Suprapubic skin (tissue), 4 donors: ENCODE measurements around the gene MIPOL1. TPM values are rescaled to one million over a fixed set of nuclear protein-coding genes. Genes with fewer than 3 reads are reported as not detected.

Source experiments
- DNase-seq, 2 donors: peaks; one replicate each; pipeline ENCODE4 v3.0.0-alpha.2; 2019; ENCODE audit warnings: low spot score in 2 of 2
- H3K27ac ChIP-seq: fragments of 200-600 bp; sonication (generic); one replicate; pipeline ENCODE4 v1.5.1; 2019
- H3K27me3 ChIP-seq: fragments of 200-600 bp; sonication (generic); one replicate; pipeline ENCODE4 v1.5.1; 2019
- H3K36me3 ChIP-seq: fragments of 200-600 bp; sonication (generic); one replicate; pipeline ENCODE4 v1.5.1; 2019
- H3K4me1 ChIP-seq: fragments of 200-600 bp; sonication (generic); one replicate; pipeline ENCODE4 v1.5.1; 2019
- H3K4me3 ChIP-seq: fragments of 200-600 bp; sonication (generic); one replicate; pipeline ENCODE4 v1.5.1; 2019; ENCODE audit warnings: mild to moderate bottlenecking
- H3K9me3 ChIP-seq: fragments of 200-600 bp; sonication (generic); one replicate; pipeline ENCODE4 v1.5.1; 2019
- EP300 ChIP-seq: sonication (generic); formaldehyde crosslinking; IDR thresholded peaks from one replicate; pipeline ENCODE4 v1.6.1; 2017; ENCODE audit warnings: antibody characterized with exemption
- POLR2A ChIP-seq, 2 donors: fragments of 450-650 bp; IDR thresholded peaks; one replicate each; pipeline ENCODE4 v1.6.1; 2017; ENCODE audit warnings: antibody characterized with exemption in 2 of 2, mild to moderate bottlenecking in 2 of 2, moderate library complexity in 2 of 2
- POLR2AphosphoS5 ChIP-seq, 3 donors: sonication (generic); formaldehyde crosslinking; IDR thresholded peaks; one replicate each; pipeline ENCODE4 v1.6.1; 2017; ENCODE audit warnings: antibody characterized with exemption in 3 of 3
- WGBS: methylation state at CpG from one replicate; pipeline ENCODE4 v1.1.5; 2018; 5-methylcytosine and 5-hydroxymethylcytosine counted together
- total RNA-seq, 4 donors: library from RNA; depleted of rRNA; stranded (reverse); fragments of >200 nt; gene quantifications; one replicate each; pipeline ENCODE4 v1.1.0, GENCODE V29; 2016
- TF ChIP-seq, protein P1 (sequence below), 2 donors: fragments of 200-600 bp in 1 of 2; fragments of 450-650 bp in 1 of 2; sonication (generic) in 1 of 2; IDR thresholded peaks; one replicate each; pipeline ENCODE4 v1.5.1; 2016 to 2019; ENCODE audit warnings: antibody characterized with exemption in 2 of 2, mild to moderate bottlenecking in 1 of 2, moderate library complexity in 1 of 2

The MIPOL1 gene
- total RNA-seq, 4 donors from 2014 or later, result 3.5 to 12.7 (median 7.6) TPM

DNA sequence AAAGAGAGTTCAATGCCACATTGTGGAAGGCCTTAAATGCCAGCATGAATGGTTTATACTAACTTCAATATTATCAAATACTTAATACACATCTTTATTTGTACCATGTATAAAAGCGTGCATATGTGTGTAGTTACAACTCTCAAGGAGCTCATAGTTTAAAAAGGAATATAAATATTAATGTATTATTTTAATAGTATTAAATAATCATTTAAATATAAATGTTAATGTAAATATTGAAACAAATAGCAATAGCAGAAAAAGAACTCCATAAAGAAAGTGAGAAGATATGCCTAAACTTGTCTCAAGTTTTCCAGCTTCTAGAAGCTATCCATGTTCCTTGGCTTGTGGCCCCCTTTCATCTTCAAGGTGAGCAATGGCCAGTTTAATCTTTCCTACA is 215.3 kb downstream of the MIPOL1 start:
- H3K27ac ChIP-seq, result no peak overlapping the region
- H3K36me3 ChIP-seq, result no peaks in the 10 kb centered on the region
- DNase-seq, result no peak
- H3K27me3 ChIP-seq, result no peaks in the 10 kb centered on the region
- H3K9me3 ChIP-seq, result no peaks in the 10 kb centered on the region
- H3K4me1 ChIP-seq, result no peaks in the 10 kb centered on the region
- TF ChIP-seq, protein P1, sequence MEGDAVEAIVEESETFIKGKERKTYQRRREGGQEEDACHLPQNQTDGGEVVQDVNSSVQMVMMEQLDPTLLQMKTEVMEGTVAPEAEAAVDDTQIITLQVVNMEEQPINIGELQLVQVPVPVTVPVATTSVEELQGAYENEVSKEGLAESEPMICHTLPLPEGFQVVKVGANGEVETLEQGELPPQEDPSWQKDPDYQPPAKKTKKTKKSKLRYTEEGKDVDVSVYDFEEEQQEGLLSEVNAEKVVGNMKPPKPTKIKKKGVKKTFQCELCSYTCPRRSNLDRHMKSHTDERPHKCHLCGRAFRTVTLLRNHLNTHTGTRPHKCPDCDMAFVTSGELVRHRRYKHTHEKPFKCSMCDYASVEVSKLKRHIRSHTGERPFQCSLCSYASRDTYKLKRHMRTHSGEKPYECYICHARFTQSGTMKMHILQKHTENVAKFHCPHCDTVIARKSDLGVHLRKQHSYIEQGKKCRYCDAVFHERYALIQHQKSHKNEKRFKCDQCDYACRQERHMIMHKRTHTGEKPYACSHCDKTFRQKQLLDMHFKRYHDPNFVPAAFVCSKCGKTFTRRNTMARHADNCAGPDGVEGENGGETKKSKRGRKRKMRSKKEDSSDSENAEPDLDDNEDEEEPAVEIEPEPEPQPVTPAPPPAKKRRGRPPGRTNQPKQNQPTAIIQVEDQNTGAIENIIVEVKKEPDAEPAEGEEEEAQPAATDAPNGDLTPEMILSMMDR (IDR thresholded peaks at IDR 0.05), result no peak
- TF ChIP-seq EP300 (no peak), POLR2A (IDR thresholded peaks at IDR 0.05) (no peak), POLR2AphosphoS5 (IDR thresholded peaks at IDR 0.05) (no peak)
- no peak overlapping the region for H3K4me3 ChIP-seq
- WGBS, result 100% methylated on average over 1 of the region's 1 CpG

DNA sequence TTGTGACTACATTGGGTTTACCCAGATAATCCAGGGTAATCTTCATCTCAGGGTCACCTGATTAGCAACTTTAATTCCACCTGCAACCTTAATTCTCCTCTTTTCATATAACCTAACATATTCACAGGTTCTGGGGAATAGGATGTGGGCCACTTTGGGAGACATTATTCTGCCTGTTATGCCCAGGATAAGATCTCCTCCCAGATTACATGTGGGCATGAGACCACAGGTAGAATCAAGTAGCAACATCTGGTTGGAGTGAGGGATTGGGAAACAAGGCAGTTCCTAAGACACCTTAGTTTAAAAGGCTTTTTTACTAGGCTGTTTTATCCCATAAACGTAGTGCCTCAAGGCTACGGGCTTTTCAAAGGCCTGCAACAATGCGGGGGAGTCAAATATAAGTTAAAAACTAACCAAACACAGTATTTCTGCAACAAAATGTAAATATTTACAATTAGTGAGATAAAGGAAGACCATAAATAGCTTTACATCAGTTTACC is 215.8 kb downstream of the MIPOL1 start:
- no peaks in the 10 kb centered on the region for H3K9me3 ChIP-seq
- no peaks in the 10 kb centered on the region for H3K27me3 ChIP-seq
- no peak overlapping the region for H3K4me3 ChIP-seq
- no peaks in the 10 kb centered on the region for H3K36me3 ChIP-seq
- no peaks in the 10 kb centered on the region for H3K4me1 ChIP-seq
- WGBS, result 85% methylated on average over 3 of the region's 3 CpGs
- no peak for DNase-seq
- TF ChIP-seq EP300 (no peak), POLR2A (IDR thresholded peaks at IDR 0.05) (no peak), POLR2AphosphoS5 (IDR thresholded peaks at IDR 0.05) (no peak)
- TF ChIP-seq, protein P1 (IDR thresholded peaks at IDR 0.05), result no peak
- H3K27ac ChIP-seq, result no peak overlapping the region

DNA sequence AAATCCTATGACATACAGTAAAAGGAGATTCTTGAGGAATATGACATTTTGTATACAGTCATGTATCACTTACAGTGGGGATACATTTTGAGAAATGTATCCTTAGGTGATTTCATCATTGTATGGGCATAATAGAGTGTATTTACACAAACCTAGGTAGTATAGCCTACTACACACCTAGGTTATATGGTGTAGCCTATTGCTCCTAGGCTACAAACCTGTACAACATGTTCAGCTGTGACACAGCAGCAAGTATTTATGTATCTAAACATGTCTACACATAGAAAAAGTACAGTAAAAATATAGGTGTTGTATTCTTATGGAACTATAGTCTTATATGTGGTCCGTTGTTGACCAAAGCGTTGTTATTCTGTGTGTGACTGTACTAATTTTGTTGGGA is 218.5 kb downstream of the MIPOL1 start:
- no peak for DNase-seq
- no peaks in the 10 kb centered on the region for H3K36me3 ChIP-seq
- no peak for TF ChIP-seq EP300
- no peak overlapping the region for H3K4me3 ChIP-seq
- H3K27me3 ChIP-seq, result no peaks in the 10 kb centered on the region
- WGBS, result 98% methylated on average over 2 of the region's 2 CpGs
- H3K9me3 ChIP-seq, result no peaks in the 10 kb centered on the region
- no peak overlapping the region for H3K27ac ChIP-seq
- no peaks in the 10 kb centered on the region for H3K4me1 ChIP-seq

DNA sequence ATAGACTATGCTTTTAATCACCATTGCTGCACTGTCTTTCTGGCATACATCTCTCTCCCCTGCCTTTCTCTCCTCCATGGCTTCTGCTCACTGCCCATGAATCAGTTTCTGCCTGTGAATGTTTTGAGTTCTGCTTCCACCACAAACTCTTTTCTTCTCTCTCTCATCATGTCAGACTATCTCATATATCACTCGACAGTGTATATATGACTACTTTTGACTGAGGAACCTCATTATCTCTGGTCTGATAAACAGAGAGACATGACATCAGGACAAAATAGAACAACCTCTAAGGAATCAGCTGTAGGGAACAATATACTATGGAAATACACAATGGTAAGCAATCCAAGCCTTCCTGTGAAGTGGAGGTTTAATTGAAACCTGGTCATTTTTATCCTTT is 219.4 kb downstream of the MIPOL1 start:
- whole genome bisulfite sequencing, result 100% methylated on average over 1 of the region's 1 CpG
- DNase-seq, result no peak
- H3K4me3 ChIP-seq, result no peak overlapping the region
- no peaks in the 10 kb centered on the region for H3K9me3 ChIP-seq
- H3K4me1 ChIP-seq, result no peaks in the 10 kb centered on the region
- H3K36me3 ChIP-seq, result no peaks in the 10 kb centered on the region
- TF ChIP-seq POLR2A (IDR thresholded peaks at IDR 0.05), result no peak
- TF ChIP-seq, protein P1 (IDR thresholded peaks at IDR 0.05), result no peak
- TF ChIP-seq POLR2AphosphoS5 (IDR thresholded peaks at IDR 0.05), result no peak
- TF ChIP-seq EP300, result no peak
- no peaks in the 10 kb centered on the region for H3K27me3 ChIP-seq
- H3K27ac ChIP-seq, result no peak overlapping the region

GRCh38 chr14:37417833-37418232 is 220.1 kb downstream of the MIPOL1 start:
- WGBS, result 63% methylated on average over 1 of the region's 1 CpG
- TF ChIP-seq EP300 (no peak), POLR2A (IDR thresholded peaks at IDR 0.05) (no peak), POLR2AphosphoS5 (IDR thresholded peaks at IDR 0.05) (no peak)
- TF ChIP-seq, protein P1 (IDR thresholded peaks at IDR 0.05), result no peak
- Histone ChIP-seq H3K36me3 (no peaks in the 10 kb centered on the region), H3K4me1 (no peaks in the 10 kb centered on the region), H3K27ac (no peak overlapping the region), H3K9me3 (no peaks in the 10 kb centered on the region), H3K4me3 (no peak overlapping the region), H3K27me3 (no peaks in the 10 kb centered on the region)
- DNase-seq, result no peak

- no peak overlapping the region for H3K4me3 ChIP-seq
- TF ChIP-seq EP300 (no peak), POLR2AphosphoS5 (IDR thresholded peaks at IDR 0.05) (no peak), POLR2A (IDR thresholded peaks at IDR 0.05) (no peak)
- TF ChIP-seq, protein P1 (IDR thresholded peaks at IDR 0.05), result no peak
- WGBS, result 92% methylated on average over 2 of the region's 2 CpGs
- DNase-seq, result no peak
- no peaks in the 10 kb centered on the region for H3K4me1 ChIP-seq
- no peak overlapping the region for H3K27ac ChIP-seq
- no peaks in the 10 kb centered on the region for H3K9me3 ChIP-seq
- H3K27me3 ChIP-seq, result no peaks in the 10 kb centered on the region
- H3K36me3 ChIP-seq, result no peaks in the 10 kb centered on the region
These were observed 222.9 kb downstream of the MIPOL1 start for GRCh38 chr14:37420622-37421021.
